ENCODE measurements around the gene ERC1.

- TF ChIP-seq CTCF (IDR thresholded peaks at IDR 0.05) (no peak), POLR2A (IDR thresholded peaks at IDR 0.05) (no peak), POLR2AphosphoS5 (IDR thresholded peaks at IDR 0.05) (no peak), EP300 (IDR thresholded peaks at IDR 0.05; ENCODE audit: low read depth) (no peak)
Observed at GRCh38 chr12:1179128-1179527, 188.1 kb downstream of the ERC1 start.
